OCI-M2 (cell line): ENCODE measurements around the gene CYP26B1.
"Not testable (repeated sequence)": the region's sequence is repeated elsewhere in the genome, so short reads cannot be mapped to it uniquely, and the experiment has no call there.

ENCODE experiments used
- DNase-seq: peaks from one replicate; lab custom pipeline; 2025; ENCODE audit not compliant: unreplicated experiment; lab: John Stamatoyannopoulos, UW

Gene CYP26B1

DNA sequence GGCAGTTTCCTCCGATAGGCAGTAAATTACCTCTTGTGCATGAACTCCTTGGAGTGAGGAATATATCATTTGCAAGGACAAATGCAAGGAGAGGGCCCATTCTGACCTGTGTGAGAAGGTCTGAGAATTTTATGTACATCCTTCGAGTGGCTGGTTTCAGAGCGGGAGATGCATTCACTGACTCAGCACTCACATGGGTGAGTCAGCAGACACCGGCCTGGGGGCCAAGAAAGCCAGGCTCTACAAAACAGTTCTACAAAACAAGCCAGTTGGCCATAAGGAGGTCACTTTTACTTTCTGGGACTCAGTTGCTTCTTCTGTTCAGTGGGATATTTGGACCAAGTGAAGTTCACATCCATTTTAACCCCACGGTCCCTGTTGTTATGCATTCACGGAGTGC lies 35.3 kb downstream of the CYP26B1 start:
- no peak for DNase-seq

DNA sequence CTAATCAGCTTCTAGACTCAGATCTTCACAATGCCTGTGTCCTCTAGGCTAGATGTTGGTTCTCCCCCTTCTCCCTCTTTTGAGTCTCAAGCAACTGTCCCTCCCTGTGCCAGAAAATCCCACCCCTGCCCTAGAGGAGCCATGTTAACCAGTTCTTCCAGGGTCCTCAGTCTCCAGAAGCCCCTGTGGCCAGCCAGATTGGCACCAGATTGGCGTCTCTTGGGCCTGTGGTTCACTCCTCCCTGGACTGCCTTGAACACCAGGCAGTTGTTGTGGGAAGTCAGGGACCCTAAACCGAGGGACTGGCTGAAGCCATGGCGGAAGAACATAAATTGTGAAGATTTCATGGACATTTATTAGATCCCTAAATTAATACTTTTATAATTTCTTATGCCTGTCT lies 36.6 kb downstream of the CYP26B1 start:
- no peak for DNase-seq

DNA sequence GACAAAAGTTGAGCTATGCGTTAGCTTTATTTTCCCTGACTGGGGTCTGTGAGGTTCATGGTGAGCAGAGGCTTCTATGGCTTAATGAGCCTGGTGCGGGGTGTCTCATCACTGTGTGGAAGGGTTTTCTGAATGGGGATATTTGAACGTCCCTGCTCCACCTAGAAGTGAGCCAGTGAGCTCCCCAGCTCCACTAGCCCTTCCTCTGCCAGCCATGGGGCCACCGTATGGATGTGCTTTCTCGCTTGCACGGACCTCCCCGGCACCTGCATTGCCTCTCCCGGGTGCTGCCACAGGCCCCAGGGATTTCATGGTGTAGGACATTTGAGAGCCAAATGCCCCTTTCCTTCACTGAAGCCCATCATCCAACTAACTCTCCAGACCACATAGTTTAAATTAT lies 37.8 kb downstream of the CYP26B1 start:
- no peak for DNase-seq

DNA sequence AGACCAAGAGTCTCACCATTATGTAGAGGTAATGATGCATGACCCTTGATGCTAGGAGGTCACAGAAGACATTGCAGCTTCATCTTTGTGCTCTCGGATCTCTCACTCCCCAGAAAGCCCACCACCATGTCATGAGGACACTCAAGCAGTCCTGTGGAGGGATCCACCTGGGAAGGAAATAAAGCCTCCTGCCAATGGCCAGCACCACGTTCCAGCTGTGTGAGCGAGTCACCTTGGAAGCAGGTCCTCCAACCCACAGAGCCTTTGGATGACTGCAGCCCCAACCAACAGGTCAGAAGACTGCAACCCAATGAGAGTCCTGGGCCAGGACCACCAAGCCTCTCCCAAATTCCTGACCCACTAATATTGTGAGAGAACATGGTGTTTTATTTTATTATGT lies 38.4 kb downstream of the CYP26B1 start:
- no peak for DNase-seq

DNA sequence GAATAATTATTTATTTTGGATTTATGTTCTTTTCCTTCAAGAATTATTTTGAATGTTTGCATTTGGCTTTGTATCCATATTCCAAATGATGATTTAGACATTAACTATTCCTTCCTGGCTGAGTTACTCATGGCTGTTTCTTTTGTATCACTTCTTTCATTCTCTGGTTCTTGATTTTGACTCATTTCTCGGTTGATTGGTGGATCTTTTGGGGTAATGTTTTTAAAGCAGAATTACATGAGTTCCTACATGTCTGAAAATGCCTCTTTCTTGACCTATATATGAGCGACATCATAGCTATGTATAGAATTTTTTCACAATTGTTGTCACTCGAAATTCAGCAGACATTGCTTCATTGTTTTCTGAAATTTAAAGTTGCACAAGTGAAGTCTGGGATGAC lies 39.5 kb downstream of the CYP26B1 start:
- no peak for DNase-seq

DNA sequence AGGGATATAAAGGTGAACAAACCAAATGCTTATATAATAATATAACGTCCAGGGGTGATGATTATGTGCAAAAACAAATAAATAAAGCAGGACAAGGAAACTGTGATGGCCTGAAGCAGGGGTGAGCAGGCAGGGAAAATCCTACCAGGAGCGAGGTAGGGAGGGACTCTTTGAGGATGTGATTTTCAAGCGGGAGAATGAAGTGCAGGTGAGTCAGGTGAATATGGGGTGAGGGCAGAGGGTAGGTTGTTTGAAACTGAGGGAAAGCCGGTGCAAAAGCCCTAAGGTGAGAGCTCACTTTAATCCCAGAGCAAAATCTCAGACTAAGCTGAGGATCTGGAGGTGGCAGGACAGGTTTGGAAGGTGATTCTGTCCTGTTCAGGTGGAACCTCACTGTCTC lies 40.7 kb downstream of the CYP26B1 start:
- no peak for DNase-seq

DNA sequence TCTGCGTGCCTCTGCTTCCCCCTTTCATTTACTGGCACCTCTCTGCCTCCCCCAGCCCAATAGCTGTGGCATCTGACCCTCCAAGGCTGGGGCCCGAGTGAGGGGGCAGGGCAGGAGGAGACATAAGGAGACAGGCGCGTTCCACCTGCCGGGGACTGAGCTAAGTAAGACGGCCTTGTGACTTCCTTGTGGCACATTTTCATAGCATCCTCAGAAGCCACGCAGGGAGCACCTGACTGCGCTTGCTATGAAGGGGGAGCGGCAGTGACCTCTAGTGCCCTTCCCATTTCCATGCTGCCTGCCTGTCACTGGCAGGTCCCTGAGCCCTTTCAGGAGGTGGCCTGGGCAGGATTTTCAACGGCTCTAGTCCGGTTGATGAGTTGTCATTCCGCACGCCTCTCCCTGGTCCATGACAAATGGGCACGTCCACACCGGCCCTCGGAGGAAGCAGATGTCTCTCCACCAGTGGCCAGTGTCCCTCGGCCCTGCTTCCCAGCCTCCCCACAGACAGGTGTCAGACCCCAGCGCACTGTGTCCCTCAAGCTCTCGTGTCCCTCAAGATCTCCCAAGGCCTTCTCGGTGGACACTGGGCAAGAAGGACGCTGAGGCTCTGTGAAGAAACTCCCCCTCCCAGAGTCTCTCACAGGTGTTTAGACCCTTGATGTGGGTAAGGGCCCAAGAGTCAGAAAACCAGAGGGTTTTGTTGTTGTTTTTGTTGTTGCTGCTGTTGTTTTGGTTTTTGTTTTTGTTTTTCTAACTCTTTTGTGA lies 42.7 kb downstream of the CYP26B1 start:
- DNase-seq, result no peak

DNA sequence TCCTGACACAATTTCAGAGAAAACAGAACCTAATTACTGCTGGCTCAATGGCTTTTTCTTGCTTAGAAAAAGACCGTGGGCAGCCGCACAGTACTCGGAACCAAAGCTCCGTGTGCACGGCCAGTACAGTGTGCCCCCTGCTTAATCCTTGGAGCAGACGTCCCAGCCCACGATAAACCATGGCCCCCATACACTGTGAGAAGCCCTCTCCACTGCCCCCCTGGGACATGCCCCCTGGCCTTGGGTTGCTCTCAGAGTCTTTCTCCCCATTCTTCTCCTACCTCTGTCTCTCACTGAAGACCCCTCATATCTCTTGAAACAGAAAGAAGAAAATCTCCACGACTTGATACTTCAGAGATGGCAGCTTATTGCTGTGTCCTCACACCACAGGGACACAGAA lies 44.0 kb downstream of the CYP26B1 start:
- DNase-seq, result no peak

DNA sequence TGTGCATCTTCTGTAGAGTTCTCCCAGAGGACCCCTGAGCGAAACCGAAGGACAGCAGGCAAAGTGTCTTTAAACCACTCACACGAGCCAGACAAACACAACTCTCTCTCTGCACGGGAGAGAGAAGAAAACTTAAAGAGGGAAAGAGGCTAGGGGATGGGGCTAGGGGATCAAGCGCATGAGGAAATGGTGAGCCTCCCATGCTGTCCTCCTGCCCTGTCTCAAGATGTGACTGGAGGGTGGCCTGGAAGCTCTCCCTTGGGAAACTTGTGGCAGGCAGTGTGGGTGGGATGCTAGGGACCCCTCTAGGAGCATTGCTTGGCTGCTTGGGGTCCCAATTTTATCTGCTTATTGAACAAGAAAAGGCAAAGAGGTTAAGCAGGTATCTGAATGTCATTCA lies 44.5 kb downstream of the CYP26B1 start:
- no peak for DNase-seq

DNA sequence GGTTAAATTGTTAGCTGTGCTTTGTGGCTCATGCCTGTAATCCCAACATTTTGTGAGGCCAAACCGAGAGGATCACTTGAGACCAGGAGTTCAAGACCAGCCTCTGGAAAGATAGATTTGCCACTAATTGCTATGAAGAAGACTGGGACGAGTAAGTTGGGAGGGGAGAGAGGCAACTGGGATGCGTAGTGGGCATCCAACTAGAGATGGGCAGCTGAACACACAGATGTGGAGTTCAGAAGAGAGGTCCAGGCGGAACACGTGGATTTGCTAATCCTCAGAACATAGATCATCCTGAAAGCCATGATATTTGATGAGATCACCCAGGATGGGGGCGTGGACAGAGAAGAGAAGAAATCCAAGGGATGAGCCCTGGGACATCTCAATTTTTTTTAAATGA lies 48.7 kb downstream of the CYP26B1 start:
- DNase-seq, result no peak

DNA sequence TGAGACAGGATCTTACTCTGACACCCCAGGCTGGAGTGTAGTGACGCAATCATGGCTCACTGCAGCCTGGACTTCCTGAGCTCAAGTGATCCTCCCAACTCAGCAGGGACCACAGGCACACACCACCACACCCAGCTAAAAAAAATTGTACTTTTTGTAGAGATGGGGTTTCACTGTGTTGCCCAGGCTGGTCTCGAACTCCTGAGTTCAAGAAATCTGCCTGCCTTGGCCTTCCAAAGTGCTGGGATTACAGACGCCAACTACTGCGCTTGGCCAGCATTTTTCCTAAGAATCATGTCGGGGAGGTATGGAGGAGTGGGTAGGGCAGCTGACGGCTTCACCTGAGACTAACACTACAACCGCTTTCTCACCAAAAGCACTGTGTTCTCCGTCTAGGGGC lies 50.4 kb downstream of the CYP26B1 start:
- DNase-seq, result no peak

DNA sequence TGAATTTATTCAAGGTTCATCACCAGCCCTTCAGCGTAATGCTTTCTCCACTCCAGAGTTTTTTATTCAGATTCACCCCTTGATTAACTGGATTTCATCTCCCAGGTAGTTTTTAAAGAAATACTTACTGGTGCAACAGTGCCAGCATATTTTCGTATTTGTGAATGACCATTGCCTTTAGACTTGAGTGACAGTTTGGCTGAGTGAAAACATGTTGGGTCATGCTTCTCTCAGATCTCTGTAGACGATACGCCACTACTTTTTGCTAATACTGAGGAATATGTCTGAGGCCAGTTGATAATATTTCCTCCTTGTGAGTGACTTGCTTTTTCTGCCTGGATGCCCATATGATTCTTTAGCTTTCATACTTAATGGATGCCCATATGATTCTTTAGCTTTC lies 51.5 kb downstream of the CYP26B1 start:
- no peak for DNase-seq

DNA sequence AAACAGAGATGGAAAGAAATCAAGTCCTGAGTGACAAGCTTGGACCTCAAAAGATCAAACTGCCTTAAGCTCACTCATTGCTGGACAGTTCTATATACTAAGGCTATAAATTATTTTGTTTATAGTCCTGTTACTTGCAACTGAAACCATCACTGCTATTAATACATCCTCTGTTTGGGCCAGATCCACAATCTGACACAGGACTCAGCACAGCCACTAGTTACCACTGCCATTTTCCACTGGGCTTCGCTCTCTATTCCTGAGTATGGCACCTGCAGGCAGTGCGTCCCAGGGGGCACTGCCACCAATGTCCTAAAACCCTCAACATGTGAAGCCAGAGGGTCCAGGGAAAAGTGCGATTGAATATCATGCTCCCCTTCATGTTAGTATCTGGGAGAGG lies 52.3 kb downstream of the CYP26B1 start:
- no peak for DNase-seq

DNA sequence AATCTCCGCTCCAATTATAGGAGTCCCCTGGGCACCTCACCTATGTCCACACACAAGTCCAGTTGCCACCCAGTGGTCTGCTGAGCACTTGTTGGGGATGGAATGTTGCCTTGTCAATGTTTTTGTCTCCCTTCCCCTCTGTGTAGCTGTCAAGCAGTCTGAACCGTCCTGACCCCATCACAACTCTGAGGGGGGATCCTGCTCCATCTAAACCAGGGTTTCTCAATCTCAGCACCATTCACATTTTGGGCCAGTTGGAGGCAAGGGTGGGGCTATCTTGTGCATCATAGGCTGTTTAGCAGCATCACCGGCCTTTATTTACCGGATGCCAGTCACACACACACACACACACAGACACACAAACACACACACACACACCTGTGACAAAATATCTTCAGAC lies 53.0 kb downstream of the CYP26B1 start:
- no peak for DNase-seq

DNA sequence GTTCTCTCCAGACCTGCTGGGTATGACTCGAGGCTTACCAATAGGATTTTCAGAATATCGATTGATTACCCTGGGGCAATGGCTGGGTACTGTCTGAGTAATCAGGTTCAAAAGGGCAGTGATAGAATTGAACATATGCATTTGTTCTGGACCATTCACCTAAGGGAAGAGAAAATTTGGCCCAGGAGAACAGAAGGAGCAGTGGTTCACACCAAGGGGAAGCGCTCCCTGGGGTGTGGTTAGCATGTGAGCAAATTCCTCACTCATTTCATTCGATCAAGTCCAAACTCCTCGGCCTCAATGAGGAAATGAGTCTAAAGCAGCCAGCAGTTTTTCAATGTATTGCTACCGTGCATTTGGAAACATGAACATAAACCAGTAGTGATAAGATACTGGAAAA lies 55.6 kb downstream of the CYP26B1 start:
- no peak for DNase-seq

DNA sequence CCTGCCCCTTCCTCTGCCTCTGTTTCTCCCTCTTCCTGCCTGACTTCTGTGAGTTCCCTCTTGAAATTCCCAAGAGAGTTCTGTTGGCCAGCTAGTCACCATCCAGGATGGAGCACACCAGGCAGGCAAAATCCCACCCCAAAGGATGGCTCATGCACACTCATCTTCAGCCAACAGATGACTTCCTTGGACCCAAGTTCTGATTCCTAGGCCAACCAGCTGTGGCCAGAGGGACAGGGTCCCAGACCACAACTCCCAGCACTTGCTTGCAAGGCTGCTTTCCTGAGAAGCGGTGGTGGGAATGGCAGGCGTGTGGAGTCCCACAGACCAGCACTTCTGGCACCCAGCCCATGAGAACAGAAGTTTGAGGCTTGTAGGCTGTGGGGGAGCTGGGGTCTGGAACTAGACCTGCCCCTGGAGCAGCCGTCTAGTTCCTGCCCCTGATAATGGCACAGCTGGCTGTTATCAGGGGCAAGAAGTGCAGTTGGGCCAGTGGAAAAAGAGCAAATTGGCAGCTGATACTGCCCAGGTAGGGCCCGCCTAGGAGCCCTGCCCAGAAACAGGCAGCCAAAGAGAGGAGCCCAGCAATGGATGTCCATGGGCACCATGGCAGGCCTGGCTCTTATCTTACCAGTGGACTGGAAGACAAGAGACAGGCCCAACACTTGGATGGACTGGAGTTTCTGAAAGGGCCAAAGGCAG lies 56.7 kb downstream of the CYP26B1 start:
- no peak for DNase-seq

DNA sequence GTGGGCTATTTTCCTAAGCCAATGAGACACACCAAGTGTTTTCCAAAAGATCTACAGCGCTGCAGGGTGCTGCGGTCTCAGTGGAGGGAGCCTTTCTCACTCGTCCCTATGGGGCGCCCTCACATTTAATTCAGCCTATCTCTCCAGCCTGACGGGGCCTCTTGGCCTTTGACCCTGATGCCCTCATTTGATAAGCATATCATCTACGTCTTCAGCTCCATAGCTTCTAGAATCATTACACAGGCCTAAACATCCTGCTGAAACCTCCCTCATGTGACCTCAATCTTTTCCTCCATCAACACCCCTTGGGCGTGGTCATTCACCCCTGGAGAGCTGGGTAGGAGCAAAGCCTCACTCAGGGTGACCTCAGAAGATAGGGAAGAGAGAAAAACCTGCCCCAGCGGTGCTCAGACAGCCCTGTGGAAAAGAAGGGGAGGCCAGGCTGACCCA lies 57.4 kb downstream of the CYP26B1 start:
- no peak for DNase-seq

DNA sequence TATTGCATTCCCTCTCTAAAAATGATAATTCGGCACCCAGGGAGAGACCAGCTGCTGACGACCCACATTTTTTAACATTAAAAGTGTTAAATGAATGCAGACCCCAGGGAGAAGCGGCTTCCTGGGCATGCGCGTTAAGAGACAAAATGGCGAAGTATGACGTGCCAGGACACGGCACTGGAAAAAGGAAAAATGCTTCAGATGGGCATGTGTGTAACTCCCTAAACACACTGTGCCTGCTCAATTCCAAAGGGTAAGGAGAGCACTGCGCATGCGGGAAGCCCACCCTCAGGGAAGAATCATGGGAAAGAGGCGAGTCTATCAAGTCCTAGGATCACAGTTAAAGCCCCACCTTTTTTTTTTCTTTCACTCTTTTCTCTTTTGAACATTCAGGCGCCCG lies 58.1 kb downstream of the CYP26B1 start:
- DNase-seq, result no peak

DNA sequence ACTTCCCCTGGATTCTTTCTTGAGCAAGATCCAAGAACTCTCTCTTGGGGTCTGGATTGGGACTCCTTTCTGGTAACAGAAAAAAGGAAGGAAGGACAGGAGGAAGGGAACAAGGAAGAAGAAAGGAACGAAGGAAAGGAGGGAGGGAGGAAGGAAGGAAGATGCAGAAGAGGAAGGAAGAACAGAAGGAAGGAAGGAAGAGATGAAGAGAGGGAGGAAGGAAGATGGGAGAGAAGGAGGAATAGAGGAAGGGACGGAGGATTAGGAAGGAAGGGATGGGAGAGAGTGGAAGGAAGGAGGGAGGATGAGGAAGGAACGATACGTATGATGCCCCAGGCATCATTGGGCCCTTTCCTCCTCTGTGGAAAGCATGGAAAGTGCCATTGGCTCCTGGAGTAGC lies 58.6 kb downstream of the CYP26B1 start:
- DNase-seq, result no peak

DNA sequence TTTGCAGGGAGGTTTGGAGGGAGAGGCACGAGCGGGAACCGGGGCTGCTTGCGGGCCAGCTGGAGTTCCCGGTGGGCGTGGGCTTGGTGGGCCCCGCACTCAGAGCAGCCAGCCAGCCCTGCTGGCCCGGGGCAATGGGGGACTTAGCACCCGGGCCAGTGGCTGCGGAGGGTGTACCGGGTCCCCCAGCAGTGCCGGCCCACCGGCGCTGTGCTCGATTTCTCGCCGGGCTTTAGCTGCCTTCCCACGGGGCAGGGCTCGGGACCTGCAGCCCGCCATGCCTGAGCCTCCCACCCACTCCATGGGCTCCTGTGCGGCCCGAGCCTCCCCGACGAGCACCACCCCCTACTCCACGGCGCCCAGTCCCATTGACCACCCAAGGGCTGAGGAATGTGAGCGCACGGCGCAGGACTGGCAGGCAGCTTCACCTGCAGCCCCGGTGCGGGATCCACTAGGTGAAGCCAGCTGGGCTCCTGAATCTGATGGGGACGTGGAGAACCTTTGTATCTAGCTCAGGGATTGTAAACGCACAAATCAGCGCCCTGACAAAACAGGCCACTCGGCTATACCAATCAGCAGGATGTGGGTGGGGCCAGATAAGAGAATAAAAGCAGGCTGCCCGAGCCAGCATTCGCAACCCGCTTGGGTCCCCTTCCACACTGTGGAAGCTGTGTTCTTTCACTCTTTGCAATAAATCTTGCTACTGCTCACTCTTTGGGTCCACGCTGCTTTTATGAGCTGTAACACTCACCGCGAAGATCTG lies 60.6 kb downstream of the CYP26B1 start:
- DNase-seq, result not testable (repeated sequence)

DNA sequence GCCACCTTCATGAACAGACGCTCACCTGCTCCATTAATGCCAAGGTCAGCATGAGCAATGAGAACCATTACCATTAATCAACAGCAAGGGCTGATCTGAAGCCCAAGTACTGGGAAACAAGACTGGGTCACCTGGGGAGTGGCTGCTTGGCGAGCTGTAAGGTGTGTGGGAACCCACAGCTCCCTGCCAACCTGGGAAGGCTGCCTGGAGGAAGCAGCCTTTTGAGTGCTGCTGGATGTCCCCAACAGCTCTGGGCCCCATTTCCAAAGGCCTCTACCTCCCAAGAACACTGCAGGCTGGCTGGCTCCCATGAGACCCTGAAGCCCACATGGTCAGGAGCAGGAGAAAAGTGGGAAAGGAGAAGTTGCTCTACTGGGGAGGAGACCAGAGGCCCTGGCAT lies 62.1 kb downstream of the CYP26B1 start:
- no peak for DNase-seq

DNA sequence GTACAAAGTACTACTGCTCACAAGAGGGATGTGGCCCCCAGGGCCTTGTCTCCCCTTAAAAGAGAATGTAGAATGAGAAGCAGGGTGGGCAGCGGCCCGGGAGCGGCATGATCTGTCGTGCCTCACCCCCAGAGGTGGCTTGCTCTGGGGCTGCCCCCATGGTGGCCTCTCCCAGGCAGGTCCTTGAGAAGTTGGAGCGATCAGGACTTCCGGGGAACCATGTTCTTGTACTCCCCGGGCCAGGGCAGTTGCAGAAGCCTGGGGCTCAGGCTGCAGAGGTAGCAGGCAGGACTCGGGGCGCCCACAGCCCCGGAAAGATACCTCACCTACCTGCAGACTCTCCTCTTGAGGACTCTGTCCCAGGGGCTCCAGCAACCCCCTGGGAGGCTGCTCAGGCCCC lies 62.6 kb downstream of the CYP26B1 start:
- no peak for DNase-seq
